ENCODE measurements around the gene SCP2D1.
A peak's percentile ranks its signal among the peaks of the same experiment; 100 is the strongest.
"Not testable (repeated sequence)": the region's sequence is repeated elsewhere in the genome, so short reads cannot be mapped to it uniquely, and the experiment has no call there.

Gene SCP2D1

DNA sequence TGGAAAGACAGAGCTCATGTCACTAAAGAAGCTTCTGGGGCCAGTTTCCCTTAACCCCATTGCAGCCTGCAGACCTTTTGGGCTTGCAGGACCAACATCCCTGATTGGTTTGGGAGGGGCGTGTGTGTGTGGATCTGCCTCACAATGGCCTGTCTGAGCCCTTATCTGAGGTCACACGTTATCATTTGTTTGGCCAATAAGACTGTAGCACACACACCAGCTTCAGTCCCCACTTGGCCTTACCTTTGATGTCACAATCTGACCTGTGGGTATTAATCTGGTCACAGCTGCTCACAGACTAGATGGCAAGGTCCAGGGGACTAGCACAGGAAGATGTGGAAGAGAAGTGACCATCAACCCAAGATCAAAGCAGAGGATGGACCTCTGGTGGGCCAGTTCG lies at the start of gene SCP2D1:
Gene SCP2D1 (plus strand): TSS at position 301 of the 400 bp plus-strand sequence. CDS start 33 bp downstream, at position 334.
- DNase-seq, result no peak

GRCh38 chr20:18767676-18768075 lies 45.9 kb upstream of the SCP2D1 start:
- no peak for DNase-seq

GRCh38 chr20:18773566-18773965 lies 40.0 kb upstream of the SCP2D1 start:
- DNase-seq, result peak in 1 of 2 experiments; percentile 12

- DNase-seq, result no peak
Measured at GRCh38 chr20:18774207-18774606, 39.4 kb upstream of the SCP2D1 start.

DNA sequence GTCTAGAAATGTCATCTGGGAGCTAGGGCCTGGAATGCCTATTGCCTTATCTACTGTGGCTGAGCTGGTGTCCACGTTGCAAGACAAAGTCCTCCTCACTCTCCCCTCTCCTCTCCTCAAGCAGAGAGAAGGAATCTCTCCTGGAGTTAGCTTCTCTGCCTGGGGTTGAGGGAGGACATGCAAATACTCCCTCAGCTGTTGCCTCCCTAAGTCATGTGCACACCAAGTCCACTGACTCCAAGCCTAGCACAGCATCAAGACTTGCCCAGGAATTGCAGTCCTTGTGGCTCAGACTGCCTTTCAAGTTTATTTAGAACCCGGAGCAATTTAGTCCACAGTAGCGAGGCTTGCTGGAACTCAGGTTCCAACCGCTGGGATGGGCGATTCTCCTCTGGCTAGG lies 38.0 kb upstream of the SCP2D1 start:
- DNase-seq, result no peak

DNA sequence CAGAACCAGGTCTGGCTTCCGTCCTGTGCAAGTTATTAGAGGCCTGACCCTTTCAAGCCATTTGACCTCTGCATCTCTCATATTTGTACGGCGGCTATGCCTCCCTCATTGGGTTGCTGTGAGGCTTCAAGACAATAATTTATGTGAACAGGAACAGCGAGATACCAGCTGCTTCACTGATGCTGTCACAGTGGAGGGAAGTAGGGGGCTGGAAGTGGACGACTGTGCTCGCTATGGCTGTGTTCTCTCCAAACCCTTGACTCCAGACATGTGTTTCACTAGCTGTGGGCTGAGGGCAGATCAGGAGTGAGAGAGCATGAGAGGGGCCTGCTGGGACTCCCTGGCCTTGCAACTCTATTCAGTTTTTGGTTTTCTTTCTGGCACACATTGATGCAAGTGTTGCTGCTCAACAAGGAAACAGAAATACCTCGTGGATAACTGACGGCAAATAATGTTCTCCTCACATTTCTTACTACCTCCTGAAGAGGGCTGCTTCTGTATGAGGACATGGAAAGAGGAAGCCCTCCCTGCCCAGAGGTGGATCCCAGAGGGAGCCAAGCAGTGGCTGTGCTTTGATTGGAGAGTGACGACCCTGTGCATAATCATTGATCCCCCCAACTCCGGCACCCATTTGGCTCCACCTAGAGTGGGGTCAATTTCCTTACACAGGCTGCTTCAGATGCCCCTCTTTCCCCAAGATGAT lies 34.7 kb upstream of the SCP2D1 start:
- no peak for DNase-seq

DNA sequence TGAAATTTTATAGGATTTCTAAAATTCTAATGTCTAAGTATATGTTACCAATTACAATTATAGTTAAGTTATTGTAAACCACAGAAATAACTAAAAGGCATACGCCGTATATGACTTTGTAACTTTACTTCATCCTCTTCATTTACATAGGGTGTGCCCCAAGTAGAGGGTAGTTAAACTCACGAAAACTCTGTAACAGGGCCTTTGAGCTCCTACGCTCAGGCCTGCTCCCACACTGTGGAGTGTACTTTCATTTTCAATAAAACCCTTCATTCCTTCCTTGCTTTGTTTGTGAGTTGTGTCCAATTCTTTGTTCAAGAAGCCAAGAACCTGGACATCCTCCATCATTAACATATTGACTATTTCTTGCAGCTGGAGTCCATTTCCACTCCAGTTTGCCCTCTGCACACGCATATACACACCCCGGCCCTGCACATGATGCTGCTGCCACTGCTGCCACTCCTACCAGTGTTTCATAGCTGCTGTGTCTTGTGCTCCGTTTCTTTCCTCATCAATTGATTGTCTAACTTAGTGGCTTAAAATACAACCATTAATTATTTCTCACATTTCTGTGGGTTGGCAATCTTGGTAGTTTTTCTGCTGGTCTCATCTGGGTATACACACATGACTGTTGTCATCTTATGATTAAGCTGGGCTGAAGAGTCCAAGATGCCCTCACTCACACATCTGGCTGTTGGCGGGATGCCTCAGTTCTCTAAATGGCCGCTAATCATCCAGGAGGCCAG lies 33.0 kb upstream of the SCP2D1 start:
- no peak for DNase-seq

DNA sequence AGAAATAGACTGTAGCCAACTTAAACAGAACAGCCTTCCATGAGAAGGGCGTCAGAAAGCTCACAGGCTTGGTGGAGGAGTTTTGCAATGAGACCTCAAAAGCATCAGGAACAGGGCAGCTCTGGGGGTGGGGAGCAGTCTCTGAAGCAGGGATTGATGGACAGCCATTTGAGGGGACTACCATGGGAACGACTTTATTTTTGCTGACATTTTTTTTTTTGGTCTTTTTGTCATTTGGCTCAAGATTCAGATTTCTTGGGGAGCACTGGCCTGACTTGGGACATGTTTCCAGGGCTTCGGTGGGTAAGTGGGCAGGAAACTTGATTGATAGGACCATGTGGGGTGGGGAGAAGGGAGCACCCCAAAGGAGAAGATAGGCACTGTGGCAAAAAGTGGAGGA lies 32.1 kb upstream of the SCP2D1 start:
- no peak for DNase-seq

GRCh38 chr20:18783385-18783959 lies 30.1 kb upstream of the SCP2D1 start:
- DNase-seq, result no peak

GRCh38 chr20:18787046-18787445 lies 26.5 kb upstream of the SCP2D1 start:
- DNase-seq, result not testable (repeated sequence)

GRCh38 chr20:18788021-18788420 lies 25.6 kb upstream of the SCP2D1 start:
- DNase-seq, result no peak

DNA sequence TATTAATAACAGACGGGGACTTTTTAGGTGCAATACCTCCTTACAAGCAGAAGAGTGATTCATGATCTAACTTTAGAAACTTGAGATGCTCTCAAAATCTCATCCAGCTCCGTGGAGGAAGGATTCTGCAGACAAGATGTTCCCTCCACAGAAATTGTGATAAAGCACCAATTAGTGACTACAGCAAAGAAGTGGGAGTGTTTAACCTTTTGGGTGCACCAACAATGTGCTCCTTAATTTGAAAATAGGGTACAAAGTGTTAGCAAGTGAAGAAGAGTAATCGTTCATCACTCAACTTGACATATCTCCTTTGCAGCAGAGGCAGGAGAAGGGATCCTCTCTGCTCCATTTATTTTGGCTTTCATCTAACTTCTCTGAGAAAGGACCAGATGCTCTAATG lies 22.8 kb upstream of the SCP2D1 start:
- DNase-seq, result no peak

DNA sequence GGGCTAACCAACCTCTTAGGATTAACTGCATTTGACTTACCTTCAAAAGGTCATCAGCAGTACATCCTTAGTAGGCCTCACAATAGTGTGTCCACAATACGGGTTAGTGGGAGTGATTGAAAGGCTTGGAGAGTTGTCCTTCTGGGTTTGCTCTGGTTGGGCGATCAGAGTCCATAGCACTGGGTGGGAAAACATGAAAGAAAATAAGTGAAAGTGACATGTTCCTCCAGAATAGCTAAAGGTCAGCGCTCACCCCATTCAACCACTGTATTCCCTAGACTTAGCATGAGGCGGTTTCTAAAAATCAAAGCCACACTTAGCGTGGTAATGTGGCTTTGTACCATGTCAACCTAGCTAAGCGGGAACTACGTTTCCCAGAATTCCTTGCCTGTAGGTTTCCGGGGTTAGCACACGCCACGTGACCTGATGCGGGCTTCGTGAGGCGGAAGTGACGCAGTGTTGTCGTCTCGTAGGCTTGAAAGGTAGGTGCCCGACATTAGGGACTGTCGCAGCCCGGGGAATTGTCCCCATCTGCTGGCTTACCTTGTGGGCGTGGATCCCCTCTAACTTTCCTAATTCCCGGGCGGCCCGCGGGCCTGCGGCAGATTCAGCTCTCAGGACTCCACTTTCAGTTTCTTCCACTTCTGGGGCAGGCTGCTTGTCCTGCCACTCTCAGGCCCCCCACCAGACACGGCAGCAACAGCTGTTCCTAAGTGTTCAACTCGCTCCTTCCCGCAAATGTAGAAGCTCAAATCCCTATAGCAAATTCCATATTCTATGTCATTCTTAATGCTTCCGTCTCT lies 19.8 kb upstream of the SCP2D1 start:
- DNase-seq, result peak; percentile 89 to 93

DNA sequence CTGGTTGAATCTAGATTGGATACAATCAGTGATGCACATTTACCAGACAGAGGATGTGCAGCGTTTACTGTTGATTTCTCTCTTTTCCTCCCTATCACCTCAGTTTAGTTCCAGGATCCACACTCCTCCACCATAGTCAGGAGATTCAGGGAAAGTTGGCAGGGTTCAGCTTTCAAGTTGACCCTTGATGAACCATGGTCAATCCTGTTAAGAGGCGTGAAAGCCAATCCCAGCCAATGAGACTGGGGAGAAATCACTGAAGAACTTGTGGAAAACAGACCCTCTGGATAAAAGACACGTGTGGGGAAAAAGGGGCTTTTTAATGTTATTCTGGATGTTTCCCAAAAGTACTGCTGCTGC lies 19.2 kb upstream of the SCP2D1 start:
- no peak for DNase-seq

GRCh38 chr20:18795366-18795765 lies 18.2 kb upstream of the SCP2D1 start:
- DNase-seq, result no peak

GRCh38 chr20:18796282-18796833 lies 17.2 kb upstream of the SCP2D1 start:
- no peak for DNase-seq

GRCh38 chr20:18801516-18801915 lies 12.1 kb upstream of the SCP2D1 start:
- DNase-seq, result no peak

- DNase-seq, result no peak
Measured at GRCh38 chr20:18802012-18802634, 11.5 kb upstream of the SCP2D1 start.

- DNase-seq, result no peak
Measured at GRCh38 chr20:18805881-18806280, 7.7 kb upstream of the SCP2D1 start.

DNA sequence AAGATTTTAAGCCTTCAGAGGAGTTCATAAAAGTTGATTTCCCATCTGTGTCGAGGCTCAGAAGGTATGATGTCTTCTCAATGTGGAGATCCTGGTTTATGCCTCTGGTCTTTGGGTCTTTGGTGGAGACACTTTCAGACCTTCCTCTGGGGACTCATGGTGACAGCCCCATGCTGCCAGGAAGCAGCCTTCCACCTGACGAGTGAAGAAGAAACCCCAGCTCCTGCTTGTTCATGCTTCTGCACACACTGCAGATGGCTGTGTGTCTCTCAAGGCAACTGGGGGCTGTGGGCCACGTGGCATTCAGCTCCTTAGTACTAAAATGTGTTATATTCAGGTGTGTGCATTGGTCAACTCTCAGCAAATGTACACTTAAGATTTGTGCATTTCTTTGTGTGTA lies 4.9 kb upstream of the SCP2D1 start:
- no peak for DNase-seq

- no peak for DNase-seq
Measured at GRCh38 chr20:18811186-18811585, 2.4 kb upstream of the SCP2D1 start.

GRCh38 chr20:18811904-18812303 lies 1.7 kb upstream of the SCP2D1 start:
- no peak for DNase-seq
